AG04450 (cell line): ENCODE data around the gene PROS1. TPM values are rescaled to one million over a fixed set of nuclear protein-coding genes. Genes with fewer than 3 reads are reported as not detected.

Experiments
- CTCF ChIA-PET: fragments of 300-600, 350-600 bp; formaldehyde crosslinking; extraction: SDS; loops from one replicate; lab custom pipeline; 2022; ENCODE audit warnings: antibody characterized with exemption, inconsistent platforms; lab: Charles Lee
- POLR2A ChIA-PET: fragments of 350-600 bp; formaldehyde crosslinking; extraction: SDS; loops from one replicate; lab custom pipeline; 2021; ENCODE audit warnings: antibody characterized with exemption, inconsistent platforms; lab: Yijun Ruan, JAX
- DNase-seq: peaks from one replicate; pipeline ENCODE4 v3.0.0-alpha.2; 2011; ENCODE audit warnings: low read depth, low spot score
- H3K27ac ChIP-seq: one replicate; pipeline ENCODE4 v1.5.1; 2012; ENCODE audit warnings: low read depth, low read length, control low read depth
- H3K27me3 ChIP-seq: one replicate; pipeline ENCODE4 v1.6.0; 2012; ENCODE audit warnings: low read length; ENCODE audit not compliant: control insufficient read depth, insufficient read depth
- H3K4me3 ChIP-seq: 2 replicates; pipeline ENCODE4 v1.5.1; 2011; ENCODE audit warnings: mild to moderate bottlenecking, low read depth, low read length, control low read depth
- H3K9me3 ChIP-seq: 2 replicates; pipeline ENCODE4 v1.5.1; 2012; ENCODE audit warnings: low read length; ENCODE audit not compliant: control insufficient read depth, insufficient read depth
- polyA plus RNA-seq: library from polyadenylated mRNA; depleted of rRNA; stranded (reverse); fragments of >200 nt; gene quantifications from 2 replicates; pipeline ENCODE4 v1.2.3, GENCODE V29; 2011
- TF ChIP-seq, protein P1 (sequence below): IDR thresholded peaks from 2 replicates; pipeline ENCODE4 v1.5.1; 2011; ENCODE audit warnings: low read depth, low read length, control low read depth, inconsistent platforms

Gene PROS1
- polyA plus RNA-seq, 1 experiment = 11.5 TPM

DNA sequence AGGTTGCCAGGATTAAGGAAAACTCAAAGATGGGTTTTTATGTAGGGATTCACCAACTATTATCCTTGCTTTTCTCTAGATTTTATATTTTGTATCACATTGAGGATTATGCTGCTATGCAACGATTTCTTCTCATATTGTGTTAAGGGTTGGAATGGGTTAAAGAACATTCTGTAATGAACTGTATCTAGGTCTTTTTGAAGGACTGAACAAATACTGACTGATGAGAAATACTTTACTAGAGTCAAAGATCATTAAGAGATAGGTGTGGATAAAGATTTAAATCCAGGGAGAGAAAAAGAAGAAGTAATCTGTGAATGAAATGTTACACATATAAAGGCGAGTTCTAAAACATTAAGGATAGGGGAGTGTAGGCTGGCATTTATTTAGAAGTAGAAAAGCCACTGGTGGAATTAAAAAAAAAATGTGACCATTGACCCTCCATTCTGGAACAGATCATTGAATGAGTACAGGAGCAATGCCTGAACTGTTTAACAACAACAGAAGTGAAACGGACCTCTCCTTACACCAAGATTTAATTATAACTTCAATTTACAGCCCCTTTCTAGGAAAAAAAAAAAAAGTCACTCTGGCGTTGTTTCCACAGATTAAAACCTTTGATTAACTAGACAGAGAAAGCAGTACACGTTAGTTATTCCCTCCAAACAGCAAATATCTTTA is 39.2 kb downstream of the PROS1 start:
- H3K9me3 ChIP-seq = no peaks in the 10 kb centered on the region
- POLR2A ChIA-PET = no interaction called here
- no peaks in the 10 kb centered on the region for H3K27me3 ChIP-seq
- CTCF ChIA-PET = no interaction called here
- TF ChIP-seq, protein P1, sequence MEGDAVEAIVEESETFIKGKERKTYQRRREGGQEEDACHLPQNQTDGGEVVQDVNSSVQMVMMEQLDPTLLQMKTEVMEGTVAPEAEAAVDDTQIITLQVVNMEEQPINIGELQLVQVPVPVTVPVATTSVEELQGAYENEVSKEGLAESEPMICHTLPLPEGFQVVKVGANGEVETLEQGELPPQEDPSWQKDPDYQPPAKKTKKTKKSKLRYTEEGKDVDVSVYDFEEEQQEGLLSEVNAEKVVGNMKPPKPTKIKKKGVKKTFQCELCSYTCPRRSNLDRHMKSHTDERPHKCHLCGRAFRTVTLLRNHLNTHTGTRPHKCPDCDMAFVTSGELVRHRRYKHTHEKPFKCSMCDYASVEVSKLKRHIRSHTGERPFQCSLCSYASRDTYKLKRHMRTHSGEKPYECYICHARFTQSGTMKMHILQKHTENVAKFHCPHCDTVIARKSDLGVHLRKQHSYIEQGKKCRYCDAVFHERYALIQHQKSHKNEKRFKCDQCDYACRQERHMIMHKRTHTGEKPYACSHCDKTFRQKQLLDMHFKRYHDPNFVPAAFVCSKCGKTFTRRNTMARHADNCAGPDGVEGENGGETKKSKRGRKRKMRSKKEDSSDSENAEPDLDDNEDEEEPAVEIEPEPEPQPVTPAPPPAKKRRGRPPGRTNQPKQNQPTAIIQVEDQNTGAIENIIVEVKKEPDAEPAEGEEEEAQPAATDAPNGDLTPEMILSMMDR = no peak
- DNase-seq = no peak
- no peak overlapping the region for H3K27ac ChIP-seq
- no peak overlapping the region for H3K4me3 ChIP-seq

DNA sequence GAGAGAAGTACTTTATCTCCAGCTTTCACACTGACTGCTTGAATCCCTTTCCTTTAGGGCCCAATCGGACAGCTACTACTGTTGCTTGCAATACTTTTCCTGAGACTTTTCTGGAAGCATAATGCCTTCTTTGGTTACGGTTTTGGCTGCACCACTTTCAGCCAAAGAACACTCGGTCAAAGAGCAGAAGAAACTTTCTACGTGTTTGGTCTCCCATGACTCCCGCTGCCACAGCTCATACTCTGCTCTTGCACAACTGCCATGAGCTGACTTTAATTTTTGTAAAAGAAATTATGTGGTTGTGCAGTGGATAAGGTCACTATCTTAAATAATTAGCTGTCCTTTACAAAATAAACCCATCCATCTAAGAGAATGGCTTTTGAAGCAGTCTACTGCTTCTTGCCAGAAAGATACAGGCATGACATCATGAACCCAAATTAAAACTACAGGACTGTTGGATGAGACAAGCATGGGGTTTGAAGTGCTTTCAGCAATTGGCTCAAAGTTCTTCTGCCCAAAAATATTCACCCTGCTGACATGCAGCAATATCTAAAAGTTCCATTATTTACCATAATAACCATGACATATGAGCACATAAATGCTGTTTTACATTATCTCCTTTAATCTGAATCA is 42.0 kb downstream of the PROS1 start:
- CTCF ChIA-PET = no interaction called here
- Histone ChIP-seq H3K4me3 (no peak overlapping the region), H3K27ac (no peak overlapping the region), H3K9me3 (no peaks in the 10 kb centered on the region), H3K27me3 (no peaks in the 10 kb centered on the region)
- DNase-seq = no peak
- TF ChIP-seq, protein P1 = no peak
- POLR2A ChIA-PET = no interaction called here

DNA sequence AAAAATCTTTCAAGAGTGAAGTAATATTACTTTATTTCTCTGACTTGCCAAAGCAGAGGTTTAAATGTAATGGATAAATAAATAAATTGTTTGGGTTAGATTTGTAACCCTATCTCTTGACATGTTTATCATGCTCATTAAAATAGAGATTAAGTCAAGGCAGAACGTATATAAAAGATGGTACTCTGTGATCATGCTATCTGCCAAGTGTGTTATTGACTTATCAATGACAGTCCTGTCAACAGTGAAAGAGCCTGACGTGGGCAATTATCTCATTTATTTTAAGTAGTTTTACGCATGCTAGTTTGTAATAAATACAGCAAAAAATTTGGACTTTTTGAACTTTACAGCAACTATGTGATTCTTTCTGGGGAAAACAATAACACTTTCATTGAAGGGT is 43.7 kb downstream of the PROS1 start:
- TF ChIP-seq, protein P1 = no peak
- no peaks in the 10 kb centered on the region for H3K27me3 ChIP-seq
- no peak overlapping the region for H3K27ac ChIP-seq
- POLR2A ChIA-PET = no interaction called here
- no peak overlapping the region for H3K4me3 ChIP-seq
- CTCF ChIA-PET = no interaction called here
- DNase-seq = no peak
- H3K9me3 ChIP-seq = no peaks in the 10 kb centered on the region

- POLR2A ChIA-PET = no interaction called here
- no peak for DNase-seq
- H3K9me3 ChIP-seq = no peaks in the 10 kb centered on the region
- no peak overlapping the region for H3K4me3 ChIP-seq
- no peak overlapping the region for H3K27ac ChIP-seq
- H3K27me3 ChIP-seq = no peaks in the 10 kb centered on the region
- TF ChIP-seq, protein P1 = no peak
- CTCF ChIA-PET = no interaction called here
Observed at GRCh38 chr3:93926789-93927188, 46.9 kb downstream of the PROS1 start.

DNA sequence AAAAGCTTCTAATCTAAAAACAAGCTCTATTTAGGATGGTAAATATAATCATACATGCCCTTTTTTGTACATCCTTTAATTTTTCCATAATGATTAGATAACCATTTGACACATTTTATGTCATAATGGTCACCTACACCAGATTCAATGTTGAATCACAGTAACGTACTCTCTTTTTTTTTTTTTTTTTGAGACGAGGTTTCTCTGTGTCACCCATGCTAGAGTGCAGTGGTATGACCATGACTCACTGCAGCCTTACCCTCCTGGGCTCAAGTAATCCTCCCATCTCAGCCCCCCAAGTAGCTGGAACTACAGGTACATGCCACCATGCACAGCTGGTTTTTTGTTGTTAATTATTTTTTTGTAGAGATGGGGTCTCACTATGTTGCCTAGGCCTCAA is 49.2 kb downstream of the PROS1 start:
- DNase-seq = no peak
- ChIA-PET CTCF (no interaction called here), POLR2A (no interaction called here)
- Histone ChIP-seq H3K9me3 (no peaks in the 10 kb centered on the region), H3K4me3 (no peak overlapping the region), H3K27me3 (no peaks in the 10 kb centered on the region), H3K27ac (no peak overlapping the region)
- TF ChIP-seq, protein P1 = no peak
